DOHH2 (cell line): Measurements from ENCODE around the gene POLR2J.

Experiments
- H3F3A ChIP-seq: fragments of 200-600 bp; sonication (generic), shearing (Covaris generic); 2 replicates; pipeline ENCODE4 v1.6.0; 2016; ENCODE audit warnings: antibody characterized with exemption, mild to moderate bottlenecking; ENCODE audit not compliant: control insufficient read depth, insufficient read depth
- H3K27ac ChIP-seq: fragments of 200-600 bp; sonication (generic); 2 replicates; pipeline ENCODE4 v1.5.1; 2014; ENCODE audit warnings: low read depth, mild to moderate bottlenecking, low read length, moderate library complexity
- H3K27me3 ChIP-seq: fragments of 200-600 bp; sonication (generic); 2 replicates; pipeline ENCODE4 v1.6.1; 2014; ENCODE audit warnings: mild to moderate bottlenecking, low read length, mixed read lengths; ENCODE audit not compliant: control insufficient read depth
- H3K36me3 ChIP-seq: fragments of 200-600 bp; sonication (generic); 2 replicates; pipeline ENCODE4 v1.6.1; 2014; ENCODE audit warnings: mild to moderate bottlenecking, low read length, moderate library complexity, mixed read lengths; ENCODE audit not compliant: control insufficient read depth
- H3K4me1 ChIP-seq: fragments of 200-600 bp; sonication (generic); 2 replicates; pipeline ENCODE4 v1.6.1; 2014; ENCODE audit warnings: mild to moderate bottlenecking, low read length, mixed read lengths; ENCODE audit not compliant: control insufficient read depth
- H3K4me2 ChIP-seq: fragments of 200-600 bp; sonication (generic); 2 replicates; pipeline ENCODE4 v1.6.0; 2014; ENCODE audit warnings: mild to moderate bottlenecking, low read length, moderate library complexity
- H3K4me3 ChIP-seq: fragments of 200-600 bp; sonication (generic); 2 replicates; pipeline ENCODE4 v1.5.1; 2014; ENCODE audit warnings: mild to moderate bottlenecking, low read length, mixed read lengths
- H3K79me2 ChIP-seq: fragments of 200-600 bp; sonication (generic); 2 replicates; pipeline ENCODE4 v1.6.1; 2014; ENCODE audit warnings: mild to moderate bottlenecking, low read length, mixed read lengths; ENCODE audit not compliant: control insufficient read depth
- H3K9me2 ChIP-seq: fragments of 200-600 bp; sonication (generic); replicated peaks from 2 replicates; pipeline ENCODE4 v1.6.1; 2014; ENCODE audit warnings: mild to moderate bottlenecking, low read length, mixed read lengths; ENCODE audit not compliant: control insufficient read depth
- H3K9me3 ChIP-seq: fragments of 200-600 bp; sonication (generic); 2 replicates; pipeline ENCODE4 v1.6.1; 2014; ENCODE audit warnings: antibody characterized with exemption, low read length, mixed read lengths; ENCODE audit not compliant: control insufficient read depth, insufficient read depth
- H4K20me1 ChIP-seq: fragments of 200-600 bp; sonication (generic); 2 replicates; pipeline ENCODE4 v1.6.0; 2014; ENCODE audit warnings: low read depth, mild to moderate bottlenecking, antibody characterized with exemption, low read length, moderate library complexity; ENCODE audit not compliant: control insufficient read depth, insufficient read depth
- CTCF ChIP-seq: fragments of 200-600 bp; sonication (generic); IDR thresholded peaks from one replicate; pipeline ENCODE4 v1.5.1; 2014; ENCODE audit warnings: antibody characterized with exemption, mild to moderate bottlenecking, low read depth, low read length; ENCODE audit not compliant: poor library complexity, severe bottlenecking
- EZH2phosphoT487 ChIP-seq: fragments of 200-600 bp; sonication (generic); IDR thresholded peaks from 2 replicates; pipeline ENCODE4 v1.6.1; 2017; ENCODE audit warnings: borderline replicate concordance, mild to moderate bottlenecking, antibody characterized with exemption, low read length, moderate library complexity, mixed read lengths

POLR2J gene

GRCh38 chr7:102454468-102454867 is 24.3 kb downstream of the POLR2J start:
- Histone ChIP-seq H3K27me3 (no peaks in the 10 kb centered on the region), H3K27ac (no peak overlapping the region), H4K20me1 (peaks cover 10% of the 10 kb centered on the region; the same call in 1 of the 2 replicates), H3K4me1 (peaks cover 15% of the 10 kb centered on the region), H3K9me3 (no peaks in the 10 kb centered on the region), H3F3A (peaks cover 20% of the 10 kb centered on the region), H3K4me2 (no peak overlapping the region), H3K4me3 (no peak overlapping the region), H3K79me2 (no peaks in the 10 kb centered on the region; the same call in 1 of the 2 replicates), H3K36me3 (peaks cover 29% of the 10 kb centered on the region), H3K9me2 (no peaks in the 10 kb centered on the region)
- no peak for TF ChIP-seq CTCF
- TF ChIP-seq EZH2phosphoT487 = no peak

- Histone ChIP-seq H3K4me1 (peaks cover 15% of the 10 kb centered on the region), H4K20me1 (peaks cover 10% of the 10 kb centered on the region; the same call in 1 of the 2 replicates), H3K36me3 (peaks cover 27% of the 10 kb centered on the region), H3K9me3 (no peaks in the 10 kb centered on the region), H3F3A (peaks cover 23% of the 10 kb centered on the region), H3K79me2 (no peaks in the 10 kb centered on the region; the same call in none of the 2 replicates), H3K27ac (no peak overlapping the region), H3K9me2 (no peaks in the 10 kb centered on the region), H3K4me2 (no peak overlapping the region), H3K27me3 (no peaks in the 10 kb centered on the region), H3K4me3 (no peak overlapping the region)
- TF ChIP-seq CTCF = no peak
- TF ChIP-seq EZH2phosphoT487 = no peak
These were observed 25.4 kb downstream of the POLR2J start for GRCh38 chr7:102453319-102453718.

GRCh38 chr7:102452451-102452850 is 26.3 kb downstream of the POLR2J start:
- TF ChIP-seq EZH2phosphoT487 (no peak), CTCF (no peak)
- no peak overlapping the region for H3K4me3 ChIP-seq
- H3K4me1 ChIP-seq = peaks cover 18% of the 10 kb centered on the region
- no peak overlapping the region for H3K27ac ChIP-seq
- peaks cover 31% of the 10 kb centered on the region for H3K36me3 ChIP-seq
- H3K4me2 ChIP-seq = no peak overlapping the region
- peaks cover 8% of the 10 kb centered on the region for H3K79me2 ChIP-seq
- H3K9me2 ChIP-seq = no peaks in the 10 kb centered on the region
- peaks cover 23% of the 10 kb centered on the region for H3F3A ChIP-seq
- H4K20me1 ChIP-seq = peaks cover 10% of the 10 kb centered on the region; the same call in 1 of the 2 replicates
- no peaks in the 10 kb centered on the region for H3K27me3 ChIP-seq
- no peaks in the 10 kb centered on the region for H3K9me3 ChIP-seq
